ENCODE results near the gene CBX8. TPM values are rescaled to one million over a fixed set of nuclear protein-coding genes. Genes with fewer than 3 reads are reported as not detected.
A peak's percentile ranks its signal among the peaks of the same experiment; 100 is the strongest.

Gene CBX8
- total RNA-seq, 4 donors from 2014 or later = 2.3 to 6.4 (median 3.1) TPM

DNA sequence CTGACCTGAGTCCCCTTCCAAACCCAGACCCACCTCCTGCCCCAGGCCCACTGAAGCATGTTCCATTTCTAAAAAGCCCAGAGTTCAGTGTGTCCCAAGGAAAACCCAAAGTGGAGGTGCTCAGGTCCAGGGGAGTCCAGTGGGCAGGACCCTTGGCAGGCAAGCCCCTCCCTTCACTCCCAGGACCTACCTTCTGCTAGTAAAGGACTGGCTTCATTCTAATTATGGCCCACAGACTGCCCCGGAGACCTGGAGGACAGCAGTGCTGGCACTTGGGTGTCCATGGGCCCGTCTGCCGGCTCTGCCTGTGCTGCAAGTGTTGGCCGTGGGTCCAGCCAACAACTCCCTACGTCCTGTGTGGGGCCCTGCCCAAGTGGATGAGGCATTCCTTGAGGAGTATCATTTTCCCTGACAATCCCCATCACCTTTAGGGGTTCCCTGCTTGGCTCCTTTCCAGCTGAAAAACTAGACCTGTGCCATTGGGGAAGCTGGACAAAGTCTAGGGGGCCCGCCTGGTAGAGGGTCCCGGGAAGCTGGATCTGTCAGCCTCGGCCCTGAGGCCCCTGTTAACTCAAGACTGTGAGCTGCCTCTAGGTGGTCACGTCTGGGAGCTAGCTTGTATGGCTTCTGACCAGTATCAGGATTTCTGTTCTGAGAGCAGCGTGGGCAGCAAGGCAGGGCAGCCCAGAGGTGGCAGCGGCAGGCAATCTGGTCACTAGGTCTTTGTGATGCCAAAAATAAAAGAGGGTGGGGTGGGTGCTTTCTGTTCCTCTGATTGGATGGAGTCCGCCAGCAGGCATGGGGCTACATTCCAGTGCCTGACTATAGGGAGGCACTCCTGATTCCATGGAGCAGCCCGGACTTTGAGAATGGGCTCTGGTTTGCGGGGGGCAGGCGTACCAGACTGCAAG is 10.7 kb downstream of the CBX8 start:
- Histone ChIP-seq H3K9me3 (no peaks in the 10 kb centered on the region), H3K4me3 (no peak overlapping the region), H3K27ac (no peak overlapping the region), H3K36me3 (peaks cover 9% of the 10 kb centered on the region), H3K4me1 (peaks cover 17% of the 10 kb centered on the region), H3K27me3 (peaks cover 82% of the 10 kb centered on the region)
- no peak for DNase-seq (ENCODE audit: low spot score in 2 of 2)
- 83% methylated on average over 7 of the region's 15 CpGs for WGBS
- TF ChIP-seq POLR2A (IDR thresholded peaks at IDR 0.05) = no peak
- TF ChIP-seq, protein P1, sequence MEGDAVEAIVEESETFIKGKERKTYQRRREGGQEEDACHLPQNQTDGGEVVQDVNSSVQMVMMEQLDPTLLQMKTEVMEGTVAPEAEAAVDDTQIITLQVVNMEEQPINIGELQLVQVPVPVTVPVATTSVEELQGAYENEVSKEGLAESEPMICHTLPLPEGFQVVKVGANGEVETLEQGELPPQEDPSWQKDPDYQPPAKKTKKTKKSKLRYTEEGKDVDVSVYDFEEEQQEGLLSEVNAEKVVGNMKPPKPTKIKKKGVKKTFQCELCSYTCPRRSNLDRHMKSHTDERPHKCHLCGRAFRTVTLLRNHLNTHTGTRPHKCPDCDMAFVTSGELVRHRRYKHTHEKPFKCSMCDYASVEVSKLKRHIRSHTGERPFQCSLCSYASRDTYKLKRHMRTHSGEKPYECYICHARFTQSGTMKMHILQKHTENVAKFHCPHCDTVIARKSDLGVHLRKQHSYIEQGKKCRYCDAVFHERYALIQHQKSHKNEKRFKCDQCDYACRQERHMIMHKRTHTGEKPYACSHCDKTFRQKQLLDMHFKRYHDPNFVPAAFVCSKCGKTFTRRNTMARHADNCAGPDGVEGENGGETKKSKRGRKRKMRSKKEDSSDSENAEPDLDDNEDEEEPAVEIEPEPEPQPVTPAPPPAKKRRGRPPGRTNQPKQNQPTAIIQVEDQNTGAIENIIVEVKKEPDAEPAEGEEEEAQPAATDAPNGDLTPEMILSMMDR (IDR thresholded peaks at IDR 0.05) = no peak
- TF ChIP-seq POLR2AphosphoS5 (IDR thresholded peaks at IDR 0.05) = no peak
- TF ChIP-seq EP300 (IDR thresholded peaks at IDR 0.05) = no peak

DNA sequence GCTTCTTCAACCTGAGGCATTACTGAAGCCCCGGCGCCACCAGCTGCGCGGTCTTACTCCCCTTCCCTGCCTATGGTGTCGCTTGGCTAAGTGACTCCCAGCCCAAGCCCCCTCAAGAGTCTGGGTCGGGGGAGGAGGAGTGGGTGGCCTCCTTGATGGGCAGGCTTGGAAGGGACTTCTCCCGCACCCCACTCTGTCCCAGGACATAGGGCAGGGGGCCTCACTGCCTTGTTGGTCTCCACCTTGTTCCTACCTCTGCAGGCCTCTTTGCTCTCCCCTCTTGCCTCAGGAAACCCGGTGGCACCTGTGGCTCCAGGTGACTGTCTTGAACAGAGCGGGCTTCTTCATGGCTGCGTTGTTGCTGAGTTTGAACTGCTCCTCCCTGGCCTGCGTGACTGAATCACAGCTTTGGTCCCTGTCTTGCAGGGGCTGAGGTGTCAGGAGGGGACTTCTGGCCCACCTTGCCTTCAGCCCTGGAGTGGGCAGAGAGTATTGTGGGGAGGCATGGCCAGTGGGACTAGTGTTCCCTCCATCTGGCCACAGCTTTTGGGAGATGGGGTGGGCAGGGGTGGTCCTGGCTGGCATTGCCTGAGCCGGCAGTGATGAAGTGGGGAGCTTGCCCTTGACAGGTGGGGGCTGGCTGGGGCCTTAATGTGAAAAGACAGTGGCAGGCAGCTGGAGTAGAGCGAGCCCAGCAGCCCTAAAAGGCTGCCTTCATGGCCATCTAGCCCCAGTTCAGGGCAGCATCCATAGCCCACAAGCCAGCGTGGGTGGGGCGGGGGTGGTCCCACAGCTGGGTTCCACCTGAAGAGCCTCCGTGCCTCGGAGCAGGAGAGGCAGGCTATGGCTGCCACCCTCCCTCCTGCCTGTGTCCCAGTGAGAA is 11.6 kb downstream of the CBX8 start:
- Histone ChIP-seq H3K4me3 (no peak overlapping the region), H3K9me3 (no peaks in the 10 kb centered on the region), H3K27me3 (peaks cover 73% of the 10 kb centered on the region), H3K27ac (no peak overlapping the region), H3K36me3 (peaks cover 9% of the 10 kb centered on the region), H3K4me1 (peaks cover 10% of the 10 kb centered on the region)
- no peak for TF ChIP-seq POLR2AphosphoS5 (IDR thresholded peaks at IDR 0.05)
- WGBS = 96% methylated on average over 15 of the region's 17 CpGs
- DNase-seq (ENCODE audit: low spot score in 2 of 2) = no peak

DNA sequence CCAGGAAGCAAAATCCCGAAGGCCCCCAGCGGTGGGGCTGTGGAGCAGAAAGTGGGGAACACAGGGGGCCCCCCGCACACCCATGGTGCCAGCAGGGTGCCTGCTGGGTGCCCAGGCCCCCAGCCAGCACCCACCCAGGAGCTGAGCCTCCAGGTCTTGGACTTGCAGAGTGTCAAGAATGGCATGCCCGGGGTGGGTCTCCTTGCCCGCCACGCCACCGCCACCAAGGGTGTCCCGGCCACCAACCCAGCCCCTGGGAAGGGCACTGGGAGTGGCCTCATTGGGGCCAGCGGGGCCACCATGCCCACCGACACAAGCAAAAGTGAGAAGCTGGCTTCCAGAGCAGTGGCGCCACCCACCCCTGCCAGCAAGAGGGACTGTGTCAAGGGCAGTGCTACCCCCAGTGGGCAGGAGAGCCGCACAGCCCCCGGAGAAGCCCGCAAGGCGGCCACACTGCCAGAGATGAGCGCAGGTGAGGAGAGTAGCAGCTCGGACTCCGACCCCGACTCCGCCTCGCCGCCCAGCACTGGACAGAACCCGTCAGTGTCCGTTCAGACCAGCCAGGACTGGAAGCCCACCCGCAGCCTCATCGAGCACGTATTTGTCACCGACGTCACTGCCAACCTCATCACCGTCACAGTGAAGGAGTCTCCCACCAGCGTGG is 12.4 kb downstream of the CBX8 start:
- WGBS = 100% methylated on average over 4 of the region's 31 CpGs
- Histone ChIP-seq H3K27ac (no peak overlapping the region), H3K36me3 (peaks cover 9% of the 10 kb centered on the region), H3K27me3 (peaks cover 65% of the 10 kb centered on the region), H3K9me3 (no peaks in the 10 kb centered on the region), H3K4me1 (peaks cover 5% of the 10 kb centered on the region), H3K4me3 (no peak overlapping the region)
- TF ChIP-seq EP300 (IDR thresholded peaks at IDR 0.05) = no peak
- TF ChIP-seq, protein P1 (IDR thresholded peaks at IDR 0.05) = no peak
- no peak for TF ChIP-seq POLR2A (IDR thresholded peaks at IDR 0.05)
- no peak for TF ChIP-seq POLR2AphosphoS5 (IDR thresholded peaks at IDR 0.05)
- peak in 1 of 2 donors; percentile 64 for DNase-seq (ENCODE audit: low spot score in 2 of 2)

DNA sequence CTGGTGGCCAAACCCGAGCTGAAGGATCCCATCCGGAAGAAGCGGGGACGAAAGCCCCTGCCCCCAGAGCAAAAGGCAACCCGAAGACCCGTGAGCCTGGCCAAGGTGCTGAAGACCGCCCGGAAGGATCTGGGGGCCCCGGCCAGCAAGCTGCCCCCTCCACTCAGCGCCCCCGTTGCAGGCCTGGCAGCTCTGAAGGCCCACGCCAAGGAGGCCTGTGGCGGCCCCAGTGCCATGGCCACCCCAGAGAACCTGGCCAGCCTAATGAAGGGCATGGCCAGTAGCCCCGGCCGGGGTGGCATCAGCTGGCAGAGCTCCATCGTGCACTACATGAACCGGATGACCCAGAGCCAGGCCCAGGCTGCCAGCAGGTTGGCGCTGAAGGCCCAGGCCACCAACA is 13.0 kb downstream of the CBX8 start:
- H3K4me3 ChIP-seq = no peak overlapping the region
- peaks cover 9% of the 10 kb centered on the region for H3K4me1 ChIP-seq
- WGBS = no CpG with 5 or more reads among the region's 18 CpGs
- peaks cover 9% of the 10 kb centered on the region for H3K36me3 ChIP-seq
- TF ChIP-seq, protein P1 (IDR thresholded peaks at IDR 0.05) = no peak
- TF ChIP-seq POLR2A (IDR thresholded peaks at IDR 0.05) (no peak), EP300 (IDR thresholded peaks at IDR 0.05) (no peak), POLR2AphosphoS5 (IDR thresholded peaks at IDR 0.05) (no peak)
- no peak overlapping the region for H3K27ac ChIP-seq
- no peaks in the 10 kb centered on the region for H3K9me3 ChIP-seq
- H3K27me3 ChIP-seq = peaks cover 59% of the 10 kb centered on the region
- no peak for DNase-seq (ENCODE audit: low spot score in 2 of 2)

DNA sequence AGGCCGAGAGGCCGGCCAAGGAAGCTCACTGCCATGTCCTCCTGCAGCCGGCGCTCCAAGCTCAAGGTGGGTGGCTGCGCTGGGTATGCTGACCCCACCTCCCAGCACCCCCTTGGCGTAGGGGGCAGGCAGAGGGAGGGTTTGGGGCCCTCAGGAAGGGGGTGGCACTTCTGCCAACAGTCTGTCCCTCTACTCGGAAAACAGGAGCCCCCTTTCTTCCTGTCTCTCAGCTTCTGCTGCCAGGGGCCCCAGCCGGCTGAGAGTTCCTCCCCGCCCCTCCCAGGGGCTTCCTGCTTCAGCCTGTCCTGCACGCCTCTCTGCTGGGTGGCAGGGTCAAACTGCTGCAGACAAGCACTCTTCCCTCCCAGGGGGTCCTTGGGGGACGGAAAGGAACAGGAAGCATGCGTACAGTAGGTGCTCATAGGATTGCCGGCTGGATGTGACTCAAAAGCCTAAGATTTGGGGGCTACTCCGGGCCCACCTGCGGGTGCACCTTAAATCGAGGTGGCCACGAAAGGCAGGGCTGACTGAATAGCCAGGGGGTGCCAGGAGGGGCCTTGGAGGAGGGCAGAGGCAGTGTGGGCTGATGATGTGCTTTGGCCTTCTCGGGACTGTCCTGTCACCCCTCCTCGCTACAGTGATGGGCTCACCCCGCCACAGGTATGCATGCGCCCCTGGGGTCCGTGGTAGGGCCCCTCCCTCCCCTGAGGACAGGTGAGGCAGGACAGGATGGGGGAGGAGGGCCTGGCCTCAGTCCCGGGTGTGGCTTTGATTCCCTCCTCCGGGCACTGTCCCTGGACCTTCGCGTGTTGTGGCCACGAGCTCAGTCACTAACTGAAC is 14.9 kb downstream of the CBX8 start:
- no peaks in the 10 kb centered on the region for H3K9me3 ChIP-seq
- H3K36me3 ChIP-seq = peaks cover 9% of the 10 kb centered on the region
- DNase-seq (ENCODE audit: low spot score in 2 of 2) = no peak
- H3K27me3 ChIP-seq = peaks cover 47% of the 10 kb centered on the region
- H3K27ac ChIP-seq = no peak overlapping the region
- TF ChIP-seq POLR2A (IDR thresholded peaks at IDR 0.05) (no peak), POLR2AphosphoS5 (IDR thresholded peaks at IDR 0.05) (no peak), EP300 (IDR thresholded peaks at IDR 0.05) (no peak)
- TF ChIP-seq, protein P1 (IDR thresholded peaks at IDR 0.05) = no peak
- no peak overlapping the region for H3K4me3 ChIP-seq
- WGBS = 75% methylated on average over 16 of the region's 27 CpGs
- peaks cover 24% of the 10 kb centered on the region for H3K4me1 ChIP-seq
